H9 (cell line): ENCODE data around the gene HTR3D. TPM values are rescaled to one million over a fixed set of nuclear protein-coding genes. Genes with fewer than 3 reads are reported as not detected.
"Not testable (repeated sequence)": the region's sequence is repeated elsewhere in the genome, so short reads cannot be mapped to it uniquely, and the experiment has no call there.

Experiments used
- DNase-seq: peaks from one replicate; pipeline ENCODE4 v3.0.0-alpha.2; 2017
- H2AFZ ChIP-seq: one replicate; pipeline ENCODE4 v1.6.1; 2013; ENCODE audit warnings: mild to moderate bottlenecking, low read length, control low read depth, moderate library complexity
- H2AK5ac ChIP-seq: 2 replicates; pipeline ENCODE4 v1.6.1; 2013; ENCODE audit warnings: low read length, control low read depth, mixed read lengths; ENCODE audit not compliant: insufficient read length
- H2BK120ac ChIP-seq: one replicate; pipeline ENCODE4 v1.6.1; 2013; ENCODE audit warnings: low read depth, mild to moderate bottlenecking, low read length, control low read depth, inconsistent platforms; ENCODE audit not compliant: poor library complexity, severe bottlenecking
- H2BK12ac ChIP-seq: 2 replicates; pipeline ENCODE4 v1.6.1; 2013; ENCODE audit warnings: low read length, control low read depth, mixed read lengths, low read depth; ENCODE audit not compliant: insufficient read length
- H2BK15ac ChIP-seq: 2 replicates; pipeline ENCODE4 v1.6.1; 2013; ENCODE audit warnings: low read depth, low read length, control low read depth
- H2BK20ac ChIP-seq: one replicate; pipeline ENCODE4 v1.6.1; 2013; ENCODE audit warnings: low read depth, mild to moderate bottlenecking, low read length, control low read depth, inconsistent platforms; ENCODE audit not compliant: poor library complexity, severe bottlenecking
- H2BK5ac ChIP-seq: 2 replicates; pipeline ENCODE4 v1.6.1; 2013; ENCODE audit warnings: low read length, control low read depth, mixed read lengths; ENCODE audit not compliant: insufficient read length
- H3K14ac ChIP-seq: 2 replicates; pipeline ENCODE4 v1.6.1; 2013; ENCODE audit warnings: low read length, control low read depth; ENCODE audit not compliant: insufficient read depth
- H3K18ac ChIP-seq: 2 replicates; pipeline ENCODE4 v1.6.1; 2013; ENCODE audit warnings: low read depth, mild to moderate bottlenecking, mixed read lengths, low read length, control low read depth; ENCODE audit not compliant: insufficient read length
- H3K23ac ChIP-seq: 2 replicates; pipeline ENCODE4 v1.6.1; 2013; ENCODE audit warnings: low read length, control low read depth, mixed read lengths, low read depth; ENCODE audit not compliant: insufficient read length
- H3K23me2 ChIP-seq: 2 replicates; pipeline ENCODE4 v1.6.1; 2013; ENCODE audit warnings: low read depth, mild to moderate bottlenecking, mixed read lengths, low read length, control low read depth; ENCODE audit not compliant: insufficient read length, poor library complexity, severe bottlenecking
- H3K27ac ChIP-seq: 2 replicates; pipeline ENCODE4 v1.5.1; 2013; ENCODE audit warnings: low read length, control low read depth, mixed read lengths, low read depth; ENCODE audit not compliant: insufficient read length
- H3K27me3 ChIP-seq: 2 replicates; pipeline ENCODE4 v1.6.1; 2013; ENCODE audit warnings: low read length, control low read depth, inconsistent platforms; ENCODE audit not compliant: insufficient read depth
- H3K4ac ChIP-seq: 2 replicates; pipeline ENCODE4 v1.6.1; 2013; ENCODE audit warnings: low read depth, mild to moderate bottlenecking, control low read depth, inconsistent platforms, low read length, moderate library complexity
- H3K4me1 ChIP-seq: 2 replicates; pipeline ENCODE4 v1.6.1; 2013; ENCODE audit warnings: low read length, control low read depth, inconsistent platforms; ENCODE audit not compliant: insufficient read depth
- H3K4me2 ChIP-seq: 2 replicates; pipeline ENCODE4 v1.6.1; 2013; ENCODE audit warnings: low read length, control low read depth, mixed read lengths; ENCODE audit not compliant: insufficient read length, insufficient read depth
- H3K56ac ChIP-seq: 2 replicates; pipeline ENCODE4 v1.6.1; 2013; ENCODE audit warnings: low read depth, mild to moderate bottlenecking, mixed read lengths, low read length, control low read depth; ENCODE audit not compliant: insufficient read length
- H3K79me1 ChIP-seq: 2 replicates; pipeline ENCODE4 v1.6.1; 2013; ENCODE audit warnings: low read depth, mild to moderate bottlenecking, moderate library complexity, low read length, control low read depth, inconsistent platforms; ENCODE audit not compliant: insufficient read depth, poor library complexity, severe bottlenecking
- H3K79me2 ChIP-seq: 2 replicates; pipeline ENCODE4 v1.6.1; 2013; ENCODE audit warnings: low read length, control low read depth, inconsistent platforms; ENCODE audit not compliant: insufficient read depth
- H3K9ac ChIP-seq: 2 replicates; pipeline ENCODE4 v1.6.1; 2013; ENCODE audit warnings: low read length, control low read depth, mixed read lengths; ENCODE audit not compliant: insufficient read length; ENCODE audit errors: extremely low read depth
- H3K9me3 ChIP-seq: one replicate; pipeline ENCODE4 v1.6.1; 2013; ENCODE audit warnings: low read depth, low read length, inconsistent platforms; ENCODE audit not compliant: control insufficient read depth
- H3T11ph ChIP-seq: one replicate; pipeline ENCODE4 v1.6.1; 2013; ENCODE audit warnings: mild to moderate bottlenecking, low read length, control low read depth, inconsistent platforms
- H4K20me1 ChIP-seq: one replicate; pipeline ENCODE4 v1.6.1; 2013; ENCODE audit not compliant: control insufficient read depth, insufficient read length, insufficient read depth
- H4K5ac ChIP-seq: 2 replicates; pipeline ENCODE4 v1.6.1; 2013; ENCODE audit warnings: low read depth, mild to moderate bottlenecking, mixed read lengths, low read length, control low read depth; ENCODE audit not compliant: insufficient read length
- H4K8ac ChIP-seq: replicated peaks from 2 replicates; pipeline ENCODE4 v1.6.1; 2013; ENCODE audit warnings: low read length, control low read depth, mixed read lengths, low read depth; ENCODE audit not compliant: insufficient read length
- H4K91ac ChIP-seq: 2 replicates; pipeline ENCODE4 v1.6.1; 2013; ENCODE audit warnings: low read depth, mild to moderate bottlenecking, moderate library complexity, mixed read lengths, low read length, control low read depth; ENCODE audit not compliant: insufficient read length
- H3K27ac Mint-ChIP-seq, 3 experiments: 2 replicates in 2 of 3; 3 replicates in 1 of 3; pipeline ENCODE4 v1.8.0; 2020 to 2021; ENCODE audit warnings: mixed read lengths in 3 of 3, mild to moderate bottlenecking in 1 of 3, moderate library complexity in 1 of 3
- H3K27me3 Mint-ChIP-seq: 2 replicates; pipeline ENCODE4 v1.8.0; 2021; ENCODE audit warnings: low read depth, mild to moderate bottlenecking, moderate library complexity, mixed read lengths
- H3K36me3 Mint-ChIP-seq, 3 experiments: 2 replicates in 2 of 3; 3 replicates in 1 of 3; pipeline ENCODE4 v1.8.0; 2020 to 2021; ENCODE audit warnings: low read depth in 3 of 3, mixed read lengths in 3 of 3; ENCODE audit not compliant: insufficient read depth in 1 of 3
- H3K4me1 Mint-ChIP-seq, 2 experiments: 2 replicates each; pipeline ENCODE4 v1.8.0; 2020; ENCODE audit warnings: mixed read lengths in 2 of 2
- H3K4me3 Mint-ChIP-seq, 2 experiments: 2 replicates in 1 of 2; 3 replicates in 1 of 2; pipeline ENCODE4 v1.8.0; 2020 to 2021; ENCODE audit warnings: mild to moderate bottlenecking in 2 of 2, mixed read lengths in 2 of 2, moderate library complexity in 1 of 2
- H3K9me3 Mint-ChIP-seq, 2 experiments: 2 replicates in 1 of 2; 3 replicates in 1 of 2; pipeline ENCODE4 v1.8.0; 2020; ENCODE audit warnings: mild to moderate bottlenecking in 2 of 2, mixed read lengths in 2 of 2, moderate library complexity in 1 of 2
- WGBS: extraction: QIAGEN DNeasy Blood & Tissue Kit; methylation state at CpG from one replicate; pipeline ENCODE4 v1.1.7; 2013; ENCODE audit warnings: missing lambda C conversion rate, low lambda C conversion rate, mixed read lengths; ENCODE audit not compliant: insufficient read length; ENCODE audit errors: extremely low coverage; 5-methylcytosine and 5-hydroxymethylcytosine counted together
- total RNA-seq: library from RNA; stranded (reverse); gene quantifications from 2 replicates; pipeline ENCODE4 v1.2.1, GENCODE V29; 2021
- TF ChIP-seq, protein P1 (sequence below): fragments of 200-600 bp; sonication (generic); conservative IDR thresholded peaks from 3 replicates; pipeline ENCODE4 v1.8.0; 2021; ENCODE audit warnings: antibody characterized with exemption, mild to moderate bottlenecking

The HTR3D gene
- total RNA-seq, 1 experiment from 2014 or later = not detected

DNA sequence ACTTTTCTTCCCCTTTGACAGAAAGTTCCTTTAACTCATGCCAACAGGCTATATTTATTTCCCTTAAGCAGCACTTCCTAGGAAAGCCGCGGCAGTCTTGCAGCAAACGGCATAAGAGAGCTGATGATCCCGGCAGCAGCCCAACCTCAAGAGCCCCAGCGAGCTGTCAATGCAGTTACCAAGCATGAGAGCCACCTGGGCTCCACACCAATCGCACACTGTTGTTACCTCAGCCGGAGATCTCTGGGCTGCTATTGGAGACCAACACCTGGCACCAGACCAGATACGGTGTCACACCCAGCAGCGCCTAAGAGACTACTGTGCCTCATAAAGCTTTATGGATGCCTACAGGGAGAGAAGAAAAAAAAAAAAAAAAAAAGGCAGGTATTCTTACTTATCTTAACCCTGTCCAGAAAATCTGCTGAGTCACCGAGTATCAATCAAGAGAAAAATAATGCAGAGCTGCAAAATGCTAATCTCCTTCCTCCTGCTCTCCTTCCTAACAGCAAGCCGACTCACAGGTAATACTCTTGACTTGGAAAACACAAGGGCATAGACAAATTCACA is 25.5 kb upstream of the HTR3D start:
- no peak overlapping the region for H3K23ac ChIP-seq
- H2BK5ac ChIP-seq = no peak overlapping the region
- H3K4me2 ChIP-seq = no peak overlapping the region
- H2BK15ac ChIP-seq = no peak overlapping the region
- no peak overlapping the region; a peak in 1 of 5 replicates for H3K4me3 Mint-ChIP-seq
- no peak overlapping the region for H4K91ac ChIP-seq
- no peak overlapping the region for H2AFZ ChIP-seq
- no peak overlapping the region for H3K27ac ChIP-seq
- H3K27me3 ChIP-seq = no peaks in the 10 kb centered on the region
- H3K4me1 Mint-ChIP-seq = peaks cover 10% of the 10 kb centered on the region in 2 experiments
- TF ChIP-seq, protein P1, sequence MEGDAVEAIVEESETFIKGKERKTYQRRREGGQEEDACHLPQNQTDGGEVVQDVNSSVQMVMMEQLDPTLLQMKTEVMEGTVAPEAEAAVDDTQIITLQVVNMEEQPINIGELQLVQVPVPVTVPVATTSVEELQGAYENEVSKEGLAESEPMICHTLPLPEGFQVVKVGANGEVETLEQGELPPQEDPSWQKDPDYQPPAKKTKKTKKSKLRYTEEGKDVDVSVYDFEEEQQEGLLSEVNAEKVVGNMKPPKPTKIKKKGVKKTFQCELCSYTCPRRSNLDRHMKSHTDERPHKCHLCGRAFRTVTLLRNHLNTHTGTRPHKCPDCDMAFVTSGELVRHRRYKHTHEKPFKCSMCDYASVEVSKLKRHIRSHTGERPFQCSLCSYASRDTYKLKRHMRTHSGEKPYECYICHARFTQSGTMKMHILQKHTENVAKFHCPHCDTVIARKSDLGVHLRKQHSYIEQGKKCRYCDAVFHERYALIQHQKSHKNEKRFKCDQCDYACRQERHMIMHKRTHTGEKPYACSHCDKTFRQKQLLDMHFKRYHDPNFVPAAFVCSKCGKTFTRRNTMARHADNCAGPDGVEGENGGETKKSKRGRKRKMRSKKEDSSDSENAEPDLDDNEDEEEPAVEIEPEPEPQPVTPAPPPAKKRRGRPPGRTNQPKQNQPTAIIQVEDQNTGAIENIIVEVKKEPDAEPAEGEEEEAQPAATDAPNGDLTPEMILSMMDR = no peak
- H4K8ac ChIP-seq = no peak overlapping the region
- no peaks in the 10 kb centered on the region for H3K9me3 Mint-ChIP-seq
- peak overlapping the region in 2 of 3 experiments; percentile 59 to 90; a peak in 5 of 7 replicates for H3K27ac Mint-ChIP-seq
- H3K56ac ChIP-seq = no peak overlapping the region
- H3K9ac ChIP-seq = no peak overlapping the region
- no peak overlapping the region for H3K14ac ChIP-seq
- H3K27me3 Mint-ChIP-seq = no peaks in the 10 kb centered on the region
- no peak overlapping the region for H4K5ac ChIP-seq
- no peaks in the 10 kb centered on the region for H3K79me2 ChIP-seq
- peak; percentile 50 for DNase-seq
- no peak overlapping the region for H3K4ac ChIP-seq
- H3K18ac ChIP-seq = no peak overlapping the region
- H3K36me3 Mint-ChIP-seq = peaks cover 7 to 26% (median 9%) of the 10 kb centered on the region in 3 experiments
- H3K23me2 ChIP-seq = peaks cover 3% of the 10 kb centered on the region
- no peaks in the 10 kb centered on the region for H3K9me3 ChIP-seq
- no peaks in the 10 kb centered on the region for H3K4me1 ChIP-seq
- no peak overlapping the region for H2BK120ac ChIP-seq
- no peak overlapping the region for H3T11ph ChIP-seq
- H4K20me1 ChIP-seq = no peaks in the 10 kb centered on the region
- WGBS = no CpG with 5 or more reads among the region's 11 CpGs
- H3K79me1 ChIP-seq = no peaks in the 10 kb centered on the region
- no peak overlapping the region for H2BK20ac ChIP-seq
- no peak overlapping the region for H2AK5ac ChIP-seq
- H2BK12ac ChIP-seq = no peak overlapping the region

DNA sequence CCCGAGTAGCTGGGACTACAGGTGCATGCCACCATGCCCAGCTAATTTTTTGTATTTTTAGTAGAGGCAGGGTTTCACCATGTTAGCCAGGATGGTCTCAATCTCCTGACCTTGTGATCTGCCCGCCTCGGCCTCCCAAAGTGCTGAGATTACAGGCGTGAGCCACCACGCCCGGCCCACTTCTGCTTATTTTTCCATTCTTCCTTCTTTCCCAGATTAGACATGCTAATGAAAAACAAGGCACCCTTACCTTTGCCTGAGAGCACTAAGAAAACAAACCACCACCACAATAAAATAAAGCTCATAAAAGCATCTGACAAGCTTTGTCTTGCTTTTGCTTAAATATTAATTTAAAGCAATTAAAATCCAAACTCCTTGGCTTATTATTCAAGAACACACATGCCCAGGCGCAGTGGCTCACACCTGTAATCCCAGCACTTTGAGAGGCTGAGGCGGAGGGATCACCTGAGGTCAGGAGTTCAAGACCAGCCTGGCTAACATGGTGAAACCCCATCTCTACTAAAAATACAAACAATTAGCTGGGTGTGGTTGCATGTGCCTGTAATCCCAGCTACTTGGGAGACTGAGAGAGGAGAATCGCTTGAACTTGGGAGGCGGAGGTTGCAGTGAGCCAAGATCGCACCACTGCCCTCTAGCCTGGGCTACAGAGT is 24.3 kb upstream of the HTR3D start:
- H3K27me3 Mint-ChIP-seq, H4K5ac ChIP-seq, H2BK15ac ChIP-seq, H4K8ac ChIP-seq, H3K79me1 ChIP-seq, H3K56ac ChIP-seq, H3K18ac ChIP-seq, DNase-seq, H3K23ac ChIP-seq, H2BK20ac ChIP-seq, H3K4ac ChIP-seq, H3K9me3 Mint-ChIP-seq, H3K9me3 ChIP-seq, H2BK120ac ChIP-seq, H4K20me1 ChIP-seq, H2AFZ ChIP-seq, H3K4me2 ChIP-seq, H3K9ac ChIP-seq, H3K23me2 ChIP-seq, H3K79me2 ChIP-seq, H3K27me3 ChIP-seq, H2BK5ac ChIP-seq, H2BK12ac ChIP-seq, H3K27ac Mint-ChIP-seq, H3K27ac ChIP-seq, H3K14ac ChIP-seq, H2AK5ac ChIP-seq, H4K91ac ChIP-seq, H3T11ph ChIP-seq, H3K4me1 ChIP-seq, H3K4me3 Mint-ChIP-seq: not testable (repeated sequence)
- no CpG with 5 or more reads among the region's 11 CpGs for WGBS
- Mint-ChIP-seq H3K4me1 (peaks cover 10% of the 10 kb centered on the region in 2 experiments), H3K36me3 (peaks cover 16 to 35% (median 16%) of the 10 kb centered on the region in 3 experiments)
